Measurements from ENCODE around the gene COL6A1.
A peak's percentile ranks its signal among the peaks of the same experiment; 100 is the strongest.
"Not testable (repeated sequence)": the region's sequence is repeated elsewhere in the genome, so short reads cannot be mapped to it uniquely, and the experiment has no call there.

COL6A1 gene

GRCh38 chr21:45969921-45970673 is 11.5 kb upstream of the COL6A1 start:
- no peak for DNase-seq

GRCh38 chr21:45970674-45971615 is 10.6 kb upstream of the COL6A1 start:
- DNase-seq, result peak; percentile 48

GRCh38 chr21:45971616-45972352 is 9.8 kb upstream of the COL6A1 start:
- DNase-seq, result no peak

- no peak for DNase-seq
Observed at GRCh38 chr21:45972353-45972715, 9.2 kb upstream of the COL6A1 start.

- DNase-seq, result no peak
Observed at GRCh38 chr21:45972716-45973474, 8.7 kb upstream of the COL6A1 start.

GRCh38 chr21:45973475-45974072 is 8.0 kb upstream of the COL6A1 start:
- peak; percentile 79 for DNase-seq

GRCh38 chr21:45974073-45975019 is 7.2 kb upstream of the COL6A1 start:
- no peak for DNase-seq

- DNase-seq, result no peak
Observed at GRCh38 chr21:45975020-45975666, 6.4 kb upstream of the COL6A1 start.

- not testable (repeated sequence) for DNase-seq
Observed at GRCh38 chr21:45975667-45976409, 5.7 kb upstream of the COL6A1 start.

GRCh38 chr21:45976701-45977311 is 4.8 kb upstream of the COL6A1 start:
- no peak for DNase-seq

GRCh38 chr21:45977396-45977795 is 4.2 kb upstream of the COL6A1 start:
- DNase-seq, result no peak

GRCh38 chr21:45979141-45979631 is 2.4 kb upstream of the COL6A1 start:
- DNase-seq, result no peak

GRCh38 chr21:45979651-45980050 is 1.9 kb upstream of the COL6A1 start:
- no peak for DNase-seq

- no peak for DNase-seq
Observed at GRCh38 chr21:45980271-45980670, 1.3 kb upstream of the COL6A1 start.

GRCh38 chr21:45980697-45981096 is 873 bp upstream of the COL6A1 start:
- no peak for DNase-seq

- no peak for DNase-seq
Observed at GRCh38 chr21:45982092-45982757, 655 bp downstream of the COL6A1 start.

- DNase-seq, result no peak
Observed at GRCh38 chr21:45982758-45983648, 1.4 kb downstream of the COL6A1 start.

- DNase-seq, result no peak
Observed at GRCh38 chr21:45983649-45983965, 2.0 kb downstream of the COL6A1 start.

Data from activated CD4-positive, alpha-beta T cell treated with anti-CD3 and anti-CD28 coated beads, Interleukin-2, Interleukin-6, amounts not matched to agents 100 ng/mL and 50 ng/mL, durations not matched to agents 16 hours and 8 hours (primary cell).